GM20431 (cell line): ENCODE measurements around the gene C16orf74.

ENCODE experiments used
- in situ Hi-C: fragments of 300-500 bp; cut with MseI, MboI; formaldehyde crosslinking; loops from one replicate; pipeline ENCODE4 v1.15.0; 2020; ENCODE audit warnings: low sequenced_read_pairs; ENCODE audit not compliant: unreplicated experiment

Gene C16orf74

DNA sequence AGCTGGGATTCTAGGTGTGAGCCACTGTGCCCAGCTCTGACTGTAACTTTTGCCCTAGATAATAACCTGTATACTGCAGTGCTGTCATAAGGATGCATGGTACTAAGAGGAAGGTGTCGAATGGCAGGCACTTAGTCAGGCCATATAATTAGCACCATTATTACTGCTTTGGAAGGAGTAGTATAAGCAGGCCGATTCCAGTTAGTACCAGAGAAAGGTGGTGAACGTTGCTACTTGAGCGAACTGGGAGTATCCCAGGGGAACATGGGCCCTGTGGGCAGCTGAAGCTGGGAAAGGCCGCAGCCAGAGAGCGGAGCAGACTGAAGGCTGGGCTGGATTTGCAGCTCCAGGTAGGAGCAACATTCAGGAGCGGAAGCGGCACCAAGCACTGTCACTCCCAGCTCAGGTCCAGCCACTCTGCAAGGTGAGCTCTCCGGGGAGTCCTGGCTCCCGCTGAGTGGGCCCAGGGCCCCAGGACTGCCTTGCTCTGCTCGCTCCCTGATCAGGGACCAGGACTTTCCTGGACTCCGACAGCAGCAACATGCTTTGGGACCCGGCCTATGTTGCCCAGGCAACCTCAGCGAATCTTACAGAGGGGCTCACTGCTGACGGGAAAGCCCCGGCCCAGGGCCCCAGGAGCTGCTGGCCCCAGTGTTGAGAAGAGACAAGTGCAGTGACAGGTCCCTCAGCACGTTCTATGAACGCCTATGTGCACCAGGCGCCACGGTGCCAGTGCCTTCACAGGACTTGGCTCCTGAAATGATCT, 28.6 kb downstream of the C16orf74 start:
- in situ Hi-C loops, result no loop called here

DNA sequence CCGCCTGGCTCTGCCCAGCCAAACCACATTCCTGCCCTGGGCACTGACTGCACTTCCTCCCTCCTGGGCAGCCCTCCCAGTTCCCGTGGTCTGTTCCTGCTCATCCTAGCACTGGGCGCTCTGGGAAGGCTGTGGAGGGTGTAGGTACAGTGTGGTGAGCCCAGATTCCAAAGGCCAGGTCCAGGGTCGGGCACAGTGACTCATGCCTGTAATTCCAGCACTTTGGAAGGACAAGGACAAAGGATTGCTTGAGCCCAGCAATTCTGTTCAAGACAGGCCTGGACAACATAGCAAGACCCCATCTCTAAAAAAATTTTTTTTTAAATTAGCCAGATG, 30.6 kb downstream of the C16orf74 start:
- in situ Hi-C loops, result no loop called here

DNA sequence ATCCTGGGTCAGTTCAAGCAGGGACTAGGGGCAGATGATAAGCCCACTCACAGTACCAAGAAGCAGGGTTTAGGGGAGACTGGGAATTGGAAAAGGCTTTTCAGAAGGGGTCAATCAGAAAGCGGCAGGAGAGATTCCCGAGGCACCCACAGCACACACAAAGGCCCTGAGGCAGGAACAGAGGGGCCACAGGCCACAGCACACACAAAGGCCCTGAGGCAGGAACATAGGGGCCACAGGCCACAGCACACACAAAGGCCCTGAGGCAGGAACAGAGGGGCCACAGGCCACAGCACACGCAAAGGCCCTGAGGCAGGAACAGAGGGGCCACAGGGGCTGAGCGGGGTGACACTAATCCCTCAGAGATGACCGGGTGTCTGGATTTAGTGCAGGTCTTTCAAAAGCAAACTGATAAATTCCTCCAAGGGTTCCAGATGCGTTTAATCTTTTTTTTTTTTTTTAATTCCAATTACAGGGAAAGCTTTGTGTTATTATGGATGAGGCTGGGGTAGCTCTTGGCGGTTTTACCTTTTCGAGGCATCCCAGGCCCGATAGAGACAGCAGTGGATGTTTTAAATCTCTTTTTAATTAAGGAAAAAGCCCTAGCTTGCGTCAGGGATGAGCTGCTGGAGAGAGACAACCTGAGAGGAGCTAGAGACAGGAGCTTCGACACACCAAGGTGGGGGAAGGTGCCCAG, 31.1 kb downstream of the C16orf74 start:
- in situ Hi-C loops, result no loop called here

DNA sequence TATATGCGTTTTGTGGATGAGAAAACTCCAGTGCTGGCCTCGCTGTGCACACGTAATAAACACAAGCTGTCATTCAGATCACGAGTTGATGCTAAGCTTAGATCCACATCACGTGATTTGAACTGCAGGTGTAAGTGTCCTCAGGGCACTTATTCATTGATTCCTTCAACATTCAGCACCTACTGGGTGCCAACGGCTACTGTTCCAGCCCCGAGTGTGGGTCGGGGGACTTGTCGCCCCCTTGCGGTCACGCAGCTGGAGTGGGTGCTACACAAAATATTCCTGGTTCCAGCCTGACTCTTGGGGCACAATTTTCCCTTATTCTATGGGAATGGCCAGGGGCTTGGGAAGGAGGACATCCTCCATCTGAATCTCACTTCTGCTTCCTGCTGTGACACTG, 32.2 kb downstream of the C16orf74 start:
- in situ Hi-C loops, result no loop called here

DNA sequence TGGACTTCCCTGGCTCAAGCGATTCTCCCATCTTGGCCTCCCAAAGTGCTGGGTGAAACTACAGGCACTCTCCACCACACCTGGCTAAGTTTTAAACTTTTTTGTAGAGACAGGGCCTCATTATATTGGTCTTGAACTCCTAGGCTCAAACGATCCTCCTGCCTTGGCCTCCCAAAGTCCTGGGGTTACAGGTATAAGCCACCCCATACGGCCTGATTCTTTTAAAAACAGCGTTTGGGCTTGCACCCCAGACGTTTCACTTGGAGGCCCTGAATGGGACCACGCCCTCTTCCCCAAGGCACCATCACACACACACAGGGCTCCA, 32.8 kb downstream of the C16orf74 start:
- in situ Hi-C loops, result no loop called here

DNA sequence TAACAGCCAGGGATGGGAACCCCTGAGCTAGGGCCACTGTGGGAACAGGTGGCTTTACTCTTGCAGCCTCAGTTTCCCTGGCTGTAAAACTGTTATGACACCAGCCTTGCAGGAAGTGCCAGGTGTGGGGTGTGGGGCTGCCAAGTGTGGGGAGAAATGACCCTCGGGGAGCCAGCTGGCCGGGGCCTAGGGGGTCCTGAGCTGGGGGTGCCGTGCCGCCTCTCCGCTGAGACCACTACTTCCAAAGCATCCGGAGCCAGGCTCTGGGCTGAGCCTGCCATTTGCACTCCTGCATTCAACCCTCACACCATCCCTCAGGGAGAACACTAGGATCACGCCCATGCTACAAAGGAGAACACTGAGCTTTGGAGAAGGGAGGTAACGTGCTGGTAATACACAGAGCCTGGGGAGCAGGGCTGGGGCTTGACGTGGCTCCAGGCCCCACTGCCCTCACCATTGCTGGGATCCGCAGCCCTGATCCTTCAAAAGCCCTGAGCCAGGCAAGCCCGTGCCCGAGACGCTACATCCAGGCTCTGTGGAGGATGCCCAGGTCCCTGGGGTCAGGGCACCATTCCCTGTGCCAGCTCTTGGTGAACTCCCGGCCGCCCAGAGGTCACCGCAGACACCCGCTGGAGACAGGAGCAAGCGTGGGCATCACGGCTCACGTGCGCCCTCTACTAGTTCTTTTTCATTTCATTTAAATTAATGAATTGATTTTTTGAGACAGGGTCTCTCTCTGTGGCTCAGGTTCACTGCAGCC, 33.3 kb downstream of the C16orf74 start:
- in situ Hi-C loops, result no loop called here

DNA sequence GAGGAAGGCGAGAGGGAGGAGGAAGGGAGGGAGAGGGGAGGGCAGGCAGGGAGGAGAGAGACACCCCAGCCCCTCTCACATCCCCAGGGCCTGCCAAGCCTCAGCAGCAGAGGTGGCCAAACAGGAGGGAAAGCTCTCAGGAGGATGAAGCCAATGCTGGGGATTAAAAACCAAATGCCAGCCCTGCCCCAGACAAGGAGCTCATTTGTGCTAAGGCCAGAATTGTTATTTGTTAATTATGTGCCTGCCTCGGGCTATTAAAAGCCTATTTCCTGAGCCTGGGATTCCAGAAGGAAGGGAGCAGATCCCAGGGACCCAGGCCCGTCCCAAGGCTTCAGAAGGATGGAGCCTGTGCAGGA, 34.2 kb downstream of the C16orf74 start:
- in situ Hi-C loops, result no loop called here

DNA sequence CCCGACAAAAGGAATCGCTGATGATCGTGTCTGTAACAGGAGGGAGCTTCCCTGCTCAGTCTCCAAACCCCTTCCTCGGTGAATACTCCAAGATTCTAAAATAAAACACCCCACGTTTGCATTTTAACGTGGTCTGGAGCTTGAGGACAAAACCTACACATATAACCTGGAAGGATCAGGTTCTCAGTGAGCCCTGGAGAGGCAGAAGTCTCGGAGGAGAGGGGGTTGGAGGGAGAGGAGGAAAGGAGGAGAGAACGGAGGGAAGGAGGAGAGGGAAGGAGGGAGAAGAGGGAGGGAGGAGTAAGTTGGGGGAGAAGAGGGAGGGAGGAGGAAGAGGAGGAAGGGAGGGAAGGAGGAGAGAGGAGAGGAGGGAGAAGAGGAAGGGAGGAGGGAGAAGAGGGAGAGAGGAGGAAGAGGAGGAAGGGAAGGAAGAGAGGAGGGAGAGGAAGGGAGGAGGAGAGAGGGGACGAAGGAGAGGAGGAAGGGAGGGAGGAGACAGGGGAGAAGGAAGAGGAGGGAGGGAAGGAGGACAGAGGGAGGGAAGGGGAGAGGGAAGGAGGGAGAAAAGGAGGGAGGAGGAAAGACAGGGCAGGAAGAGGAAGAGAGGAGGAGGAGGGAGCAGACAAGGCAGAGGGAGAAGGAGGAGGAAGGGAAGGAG, 34.7 kb downstream of the C16orf74 start:
- in situ Hi-C loops, result no loop called here

DNA sequence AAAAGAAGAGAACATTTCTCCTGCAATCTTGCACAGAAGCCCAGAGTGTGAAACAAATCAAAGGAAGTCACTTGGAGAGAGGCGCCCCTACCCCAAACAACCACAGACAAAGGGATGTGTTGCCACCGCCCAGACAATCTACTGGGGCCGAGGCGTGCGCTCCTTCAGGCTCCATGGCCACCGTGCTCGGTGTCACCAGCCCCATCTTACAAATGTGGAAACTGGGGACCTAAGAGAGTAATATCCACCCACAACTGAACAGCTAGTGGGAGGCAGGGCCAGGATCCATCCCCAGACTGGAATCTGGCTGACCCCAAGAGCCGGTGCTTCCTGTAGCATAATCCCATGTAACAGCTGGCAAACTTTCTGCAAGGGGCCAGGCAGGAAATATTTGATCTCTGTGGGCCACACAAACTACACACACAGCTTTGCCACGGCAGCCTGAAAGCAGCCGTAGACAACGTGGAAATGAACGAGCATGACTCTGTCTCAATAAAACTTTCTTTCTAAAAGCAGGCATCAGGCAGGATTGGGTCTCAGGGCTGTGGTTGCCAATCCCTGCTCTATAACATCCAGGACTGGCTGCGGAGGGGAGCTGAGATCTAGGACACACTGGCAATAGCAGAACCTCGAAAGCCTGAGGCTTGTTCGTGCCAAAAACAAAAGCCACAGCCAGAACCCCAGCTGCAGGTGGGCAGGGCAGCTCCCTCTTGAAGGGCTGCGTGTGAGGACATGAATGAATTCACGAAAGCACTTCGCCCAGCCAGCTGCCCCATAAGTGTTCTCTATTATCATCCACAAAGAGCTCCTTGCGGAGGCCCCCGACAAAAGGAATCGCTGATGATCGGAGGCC, 35.5 kb downstream of the C16orf74 start:
- in situ Hi-C loops, result no loop called here

DNA sequence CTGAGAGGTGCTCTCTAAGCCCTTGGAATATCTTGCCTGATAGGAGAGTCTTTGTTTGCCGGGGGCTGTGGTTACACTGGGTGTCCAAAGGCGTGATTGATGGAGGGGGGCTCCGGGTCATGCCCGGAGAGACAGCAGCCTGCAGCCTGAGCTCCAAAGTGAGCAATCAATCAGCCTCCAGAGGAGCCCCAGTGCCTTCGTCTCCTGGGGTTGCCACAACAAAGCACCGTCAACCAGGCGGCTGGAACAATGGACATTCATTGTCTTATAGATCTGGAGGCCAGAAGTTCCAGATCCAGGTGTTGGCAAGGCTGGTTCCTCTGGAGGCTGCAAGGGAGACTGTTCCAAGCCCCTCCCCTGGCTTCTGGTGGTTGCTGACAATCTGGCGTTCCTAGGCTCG, 38.1 kb downstream of the C16orf74 start:
- in situ Hi-C loops, result no loop called here

DNA sequence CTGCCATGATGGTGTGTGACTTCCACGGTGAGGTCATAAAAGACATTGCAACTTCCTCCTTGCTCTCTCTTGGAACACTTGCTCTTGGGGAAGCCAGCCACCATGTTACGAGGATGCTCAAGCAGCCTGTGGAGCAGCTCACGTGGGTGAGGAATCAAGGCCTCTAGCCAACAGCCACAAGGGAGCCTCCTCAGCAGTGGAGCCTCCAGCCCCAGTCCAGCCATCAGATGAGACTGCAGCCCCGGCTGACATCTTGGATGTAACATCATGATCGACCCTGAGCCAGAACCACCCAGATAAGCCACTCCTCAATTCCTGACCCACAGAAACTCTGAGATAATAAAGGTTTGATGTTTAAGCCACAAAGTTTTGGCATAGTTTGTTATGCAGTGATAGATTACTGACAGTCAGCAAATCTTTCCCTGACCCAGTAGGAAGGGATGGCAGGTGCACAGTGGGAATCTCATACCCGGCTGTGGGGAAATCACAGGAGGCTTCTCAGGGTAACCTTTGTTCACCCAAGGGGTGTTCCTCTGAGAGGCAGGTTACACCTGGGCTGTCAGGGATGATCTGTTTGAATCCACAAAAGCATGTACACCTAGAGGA, 38.8 kb downstream of the C16orf74 start:
- in situ Hi-C loops, result no loop called here

DNA sequence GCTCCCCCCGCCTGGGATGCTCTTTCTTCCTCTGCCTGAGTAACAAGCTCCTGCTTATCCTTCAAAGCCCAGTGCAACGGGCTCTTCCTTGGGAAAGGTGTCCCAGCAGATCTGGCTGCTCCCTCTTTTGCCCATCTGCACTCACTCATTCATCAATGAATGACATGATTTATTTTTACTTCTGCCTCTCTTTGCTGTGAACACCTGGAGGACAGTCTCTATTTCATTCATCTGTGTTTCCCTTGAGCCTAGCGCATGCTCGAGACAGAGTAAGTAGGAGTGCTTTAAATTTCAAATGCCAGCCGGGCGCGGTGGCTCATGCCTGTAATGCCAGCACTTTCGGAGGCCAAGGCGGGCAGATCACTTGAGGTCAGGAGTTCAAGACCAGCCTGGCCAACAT, 40.2 kb downstream of the C16orf74 start:
- in situ Hi-C loops, result no loop called here

DNA sequence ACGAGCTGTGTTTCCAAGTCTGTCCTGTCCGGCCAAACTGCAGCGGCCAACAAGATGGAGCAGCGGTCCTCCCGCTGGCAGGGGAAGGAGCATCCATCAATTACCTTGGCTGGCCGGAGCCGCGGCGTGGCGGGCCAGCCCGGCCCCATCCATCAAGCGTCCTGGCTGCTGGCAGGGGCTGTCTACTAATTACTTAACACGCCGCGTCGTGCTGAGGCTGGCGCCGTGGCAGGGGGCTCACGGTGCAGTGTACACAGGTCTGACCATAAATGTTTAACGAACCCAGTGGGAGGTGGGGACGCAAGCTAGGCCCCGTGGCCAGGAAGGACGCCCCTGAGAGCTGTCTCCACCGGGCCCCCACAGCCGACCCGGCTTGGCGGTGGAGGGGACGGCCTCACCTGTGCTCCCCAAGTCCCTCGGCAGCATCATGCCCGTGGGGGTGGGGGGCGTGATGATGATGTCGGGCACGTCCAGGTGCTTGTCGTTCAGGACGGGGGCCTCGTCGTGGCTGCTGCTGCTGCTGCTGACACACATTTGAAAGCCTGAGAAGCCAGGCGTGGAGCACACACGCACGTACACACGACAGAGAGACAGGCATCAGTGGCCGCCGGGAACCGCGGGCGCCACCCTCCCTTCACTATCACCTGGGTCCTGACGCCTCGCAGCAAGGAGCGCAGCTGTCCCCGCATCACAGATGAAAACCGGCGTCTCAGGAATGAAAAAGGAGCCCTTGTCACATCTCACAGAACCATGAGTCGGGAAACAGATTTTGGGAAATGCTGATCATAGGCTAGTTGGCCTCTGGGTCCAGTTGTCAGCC, 40.9 kb downstream of the C16orf74 start:
- in situ Hi-C loops, result no loop called here

DNA sequence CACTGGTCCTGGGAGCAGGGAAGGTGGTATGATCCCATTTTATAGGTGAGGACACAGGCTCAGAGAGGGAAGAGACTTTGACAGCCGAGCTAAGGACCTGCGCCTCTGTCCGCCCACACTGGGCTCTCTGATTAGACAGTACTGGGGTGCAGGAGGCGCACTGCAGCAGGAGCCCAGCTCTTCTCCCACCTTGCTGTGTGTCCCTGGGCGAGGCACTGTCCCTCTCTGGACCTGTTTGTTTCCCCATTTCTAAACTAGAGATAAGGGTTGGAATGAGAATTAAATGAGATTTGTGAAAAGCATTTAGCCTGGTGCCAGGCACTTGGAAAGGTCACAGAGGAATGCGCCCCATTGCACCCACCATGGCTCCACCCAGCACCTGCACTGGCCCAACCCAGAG, 42.6 kb downstream of the C16orf74 start:
- in situ Hi-C loops, result no loop called here

DNA sequence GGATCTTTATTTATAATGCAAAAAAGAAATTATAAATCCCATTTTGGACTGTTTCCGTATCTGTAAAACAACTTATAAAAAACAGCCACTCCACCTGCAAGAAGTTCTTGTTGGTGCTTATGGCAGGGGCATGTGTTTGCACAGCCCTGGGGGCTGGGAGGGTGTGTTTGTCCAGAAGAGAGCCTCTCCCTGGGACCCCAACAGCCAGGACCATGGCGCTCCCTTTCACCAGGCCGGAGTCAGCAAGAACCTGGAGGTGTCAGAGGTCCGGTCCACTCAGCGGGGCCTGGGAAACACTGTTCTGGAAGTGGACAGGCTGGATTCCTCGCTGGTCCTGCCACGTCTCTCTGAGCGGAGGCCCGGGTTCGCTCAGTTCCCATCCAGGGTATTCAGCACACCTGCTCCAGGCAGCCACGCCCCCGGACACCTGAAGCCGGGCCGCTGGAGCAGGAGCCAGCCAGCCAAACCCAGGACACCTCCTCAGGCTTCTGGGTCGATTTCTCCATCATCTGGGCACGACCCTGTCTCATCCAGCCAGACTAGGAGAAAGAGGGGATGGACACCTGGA, 43.3 kb downstream of the C16orf74 start:
- in situ Hi-C loops, result no loop called here

DNA sequence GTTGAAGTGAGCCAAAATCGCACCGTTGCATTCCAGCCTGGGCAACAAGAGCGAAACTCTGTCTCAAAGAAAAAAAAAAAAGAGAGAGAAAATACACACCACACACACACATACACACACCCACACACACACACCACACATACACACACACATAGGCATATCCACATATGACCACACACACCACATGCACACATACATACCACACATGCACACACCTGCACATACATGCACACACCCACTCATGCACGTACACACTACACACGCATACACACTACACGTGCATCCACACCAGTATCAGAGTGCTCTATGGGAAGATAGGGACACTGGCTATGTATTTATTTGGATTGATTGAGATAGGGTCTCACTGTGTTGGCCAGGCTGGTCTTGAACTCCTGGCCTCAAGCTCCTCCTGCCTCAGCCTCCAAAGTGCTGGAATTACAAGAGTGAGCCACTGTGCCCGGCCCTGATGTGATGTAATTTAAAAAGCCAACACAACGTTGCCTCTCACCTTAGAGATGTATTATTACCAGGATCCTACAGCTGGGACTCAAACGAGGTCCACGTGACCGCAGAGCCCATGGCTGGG, 44.4 kb downstream of the C16orf74 start:
- in situ Hi-C loops, result no loop called here

DNA sequence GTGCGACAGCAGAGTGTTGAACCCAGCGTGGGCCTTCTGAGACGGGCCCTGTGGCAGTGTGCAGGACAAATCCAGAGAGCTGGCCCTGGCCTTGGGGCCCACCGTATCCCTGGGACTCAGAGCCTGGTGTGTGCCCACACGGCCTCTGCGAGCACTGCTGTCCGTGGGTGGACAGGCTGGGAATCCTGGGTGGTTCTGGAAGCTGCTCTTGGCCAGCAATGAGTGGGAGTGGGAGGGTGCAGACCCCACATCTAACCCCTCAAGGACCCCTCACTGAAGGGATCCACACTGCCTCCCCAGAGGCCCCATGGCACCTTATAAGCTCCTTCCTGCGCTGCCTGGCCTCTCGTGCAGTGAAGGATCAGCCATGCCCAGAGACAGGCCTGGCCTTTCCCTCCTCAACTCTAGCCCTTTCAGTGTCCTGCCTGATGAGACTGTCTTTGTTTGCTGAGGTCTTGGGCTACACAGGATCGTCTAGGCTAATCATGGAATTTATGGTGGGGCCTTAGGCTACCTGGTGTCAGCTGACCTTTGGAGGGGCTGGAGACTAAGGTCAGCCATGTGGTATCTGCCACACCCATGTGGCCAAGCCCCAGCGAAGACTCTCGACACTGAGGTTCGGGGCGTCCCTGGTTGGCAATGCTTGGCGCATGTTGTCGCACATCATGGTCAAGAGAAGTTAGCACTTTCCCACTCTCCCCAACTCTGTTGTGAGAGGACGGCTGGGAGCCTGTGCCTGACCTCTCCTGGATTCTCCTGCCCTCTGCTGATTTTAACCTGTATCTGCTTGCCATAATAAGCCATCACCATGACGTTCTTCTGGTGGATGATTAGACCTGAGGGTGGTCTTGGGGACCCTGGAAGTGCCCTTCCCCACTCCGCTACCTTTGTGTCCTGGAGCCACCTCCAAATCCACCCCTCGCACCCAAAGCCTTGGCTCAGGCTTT, 45.7 kb downstream of the C16orf74 start:
- in situ Hi-C loops, result no loop called here
